Fibroblast of mammary gland (primary cell): ENCODE data around the gene GREM1.
A peak's percentile ranks its signal among the peaks of the same experiment; 100 is the strongest.

Experiments
- DNase-seq: peaks from one replicate; pipeline ENCODE4 v3.0.0-alpha.2; 2010; ENCODE audit warnings: low read depth
- H3K4me3 ChIP-seq: 2 replicates; pipeline ENCODE4 v1.5.1; 2011; ENCODE audit warnings: low read depth, mild to moderate bottlenecking, low read length, moderate library complexity; ENCODE audit not compliant: control insufficient read depth
- CTCF ChIP-seq: conservative IDR thresholded peaks from 2 replicates; pipeline ENCODE4 v1.5.1; 2011; ENCODE audit warnings: low read depth, low read length, inconsistent platforms; ENCODE audit not compliant: control insufficient read depth, insufficient read depth

GREM1 gene

GRCh38 chr15:32705446-32705845 is 12.4 kb upstream of the GREM1 start:
- H3K4me3 ChIP-seq: no peak overlapping the region
- no peak for TF ChIP-seq CTCF
- DNase-seq: peak; percentile 72

- no peak overlapping the region for H3K4me3 ChIP-seq
- peak; percentile 58 for DNase-seq
- no peak for TF ChIP-seq CTCF
These were observed 11.1 kb upstream of the GREM1 start for GRCh38 chr15:32706704-32707103.

GRCh38 chr15:32707436-32707835 is 10.4 kb upstream of the GREM1 start:
- H3K4me3 ChIP-seq: no peak overlapping the region
- DNase-seq: no peak
- TF ChIP-seq CTCF: no peak

GRCh38 chr15:32709295-32710033 is 8.3 kb upstream of the GREM1 start:
- no peak for DNase-seq
- no peak for TF ChIP-seq CTCF
- H3K4me3 ChIP-seq: no peak overlapping the region

GRCh38 chr15:32715276-32715675 is 2.5 kb upstream of the GREM1 start:
- H3K4me3 ChIP-seq: no peak overlapping the region
- TF ChIP-seq CTCF: no peak
- DNase-seq: peak; percentile 59

- no peak for TF ChIP-seq CTCF
- H3K4me3 ChIP-seq: no peak overlapping the region
- no peak for DNase-seq
These were observed 1.4 kb upstream of the GREM1 start for GRCh38 chr15:32716216-32716914.
